GM21737 (cell line): ENCODE results near the gene FBN1.

Source experiments
- ATAC-seq: cut with Tn5 transposase; IDR thresholded peaks from one replicate; pipeline ENCODE4 v1.9.1; 2021; ENCODE audit warnings: mild to moderate bottlenecking, moderate library complexity; ENCODE audit not compliant: unreplicated experiment

FBN1 gene

DNA sequence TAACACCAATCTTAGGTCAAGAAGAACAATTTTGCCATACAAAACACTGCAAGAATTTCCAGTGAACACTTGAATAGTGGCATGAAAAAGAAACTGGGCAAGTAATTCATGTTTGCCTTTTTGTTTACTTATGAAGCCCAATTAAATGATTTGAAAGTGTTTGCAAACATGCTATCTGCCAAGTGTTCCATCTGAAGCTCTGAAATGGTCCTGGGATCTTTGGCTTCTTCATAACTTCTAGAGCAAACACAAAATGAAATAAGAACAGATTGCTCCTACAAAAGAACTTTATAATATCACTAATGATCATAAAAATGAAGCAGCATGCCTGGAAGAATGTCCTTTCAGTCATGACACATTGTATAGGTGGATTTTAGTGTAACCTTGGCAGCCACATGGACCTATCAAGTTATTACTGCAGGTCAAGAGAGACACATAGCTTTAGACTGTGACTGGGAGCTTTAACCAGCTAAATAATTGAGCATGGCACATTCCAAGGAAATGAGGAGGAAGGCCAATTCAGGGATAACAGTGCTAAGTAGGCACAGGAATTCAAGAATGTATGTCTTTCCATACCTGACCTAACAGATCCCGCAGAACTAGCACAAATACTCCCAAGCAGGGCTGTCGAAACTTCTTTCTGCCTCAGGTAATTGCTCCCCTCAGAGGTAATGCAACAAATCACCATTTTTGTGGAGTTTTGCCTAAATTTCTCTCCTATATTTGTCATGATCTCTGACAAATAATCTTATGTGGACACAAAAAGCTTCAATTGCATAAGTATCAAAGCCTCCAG lies 169.7 kb downstream of the FBN1 start:
- ATAC-seq = no peak

DNA sequence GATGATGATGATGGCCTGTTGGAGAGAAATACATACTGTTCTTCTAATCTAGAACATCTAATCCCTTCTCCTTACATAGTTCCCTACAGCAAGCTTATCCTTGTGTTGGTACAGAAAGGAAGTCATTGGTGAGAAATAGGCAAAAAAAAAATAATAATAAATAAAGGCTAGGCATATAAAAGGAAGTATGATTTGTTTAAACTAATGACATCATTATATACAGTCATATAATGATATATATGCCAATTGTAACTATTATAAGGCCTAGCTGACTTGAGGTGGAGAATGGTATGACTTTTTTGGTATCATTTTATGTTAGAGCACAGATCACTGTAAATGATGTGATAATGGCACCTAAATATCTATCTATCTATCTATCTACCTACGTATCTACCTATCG lies 171.8 kb downstream of the FBN1 start:
- no peak for ATAC-seq

DNA sequence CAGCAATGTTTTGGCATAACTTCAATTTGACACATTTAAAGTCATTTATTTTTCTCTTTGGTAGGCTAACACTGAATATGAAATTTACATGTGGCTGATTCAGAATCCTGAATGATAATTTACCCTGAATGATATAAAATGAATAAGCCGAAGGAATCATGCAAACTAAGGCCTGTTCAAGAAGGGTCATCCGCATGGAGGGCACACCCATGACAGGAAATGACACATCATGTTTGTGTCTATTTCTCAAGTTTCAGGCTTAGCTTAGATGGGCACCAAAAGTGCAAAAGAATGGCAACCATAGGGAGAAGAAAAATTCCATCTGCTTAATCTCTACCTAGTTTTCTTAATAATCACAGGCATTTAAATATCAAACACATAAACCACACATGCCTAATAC lies 172.8 kb downstream of the FBN1 start:
- ATAC-seq = no peak

DNA sequence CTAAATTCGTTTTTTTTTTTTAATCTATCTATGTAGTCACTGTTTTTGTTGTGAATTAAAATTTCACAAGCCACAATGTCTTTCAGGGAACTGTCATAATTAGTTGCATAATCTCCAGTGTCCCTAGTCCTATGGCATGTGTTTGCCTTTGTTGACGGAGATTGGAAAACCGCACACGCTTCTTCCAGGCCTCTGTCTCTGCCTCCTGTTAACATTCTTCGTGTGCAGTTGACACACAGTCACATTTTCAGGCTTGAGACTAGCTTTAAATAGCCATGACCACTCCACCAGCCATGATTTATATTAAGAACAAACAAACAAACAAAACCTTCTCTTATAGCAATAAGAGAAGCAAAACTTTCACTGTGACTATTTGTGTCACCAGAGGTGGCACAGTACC lies 174.4 kb downstream of the FBN1 start:
- ATAC-seq = no peak

DNA sequence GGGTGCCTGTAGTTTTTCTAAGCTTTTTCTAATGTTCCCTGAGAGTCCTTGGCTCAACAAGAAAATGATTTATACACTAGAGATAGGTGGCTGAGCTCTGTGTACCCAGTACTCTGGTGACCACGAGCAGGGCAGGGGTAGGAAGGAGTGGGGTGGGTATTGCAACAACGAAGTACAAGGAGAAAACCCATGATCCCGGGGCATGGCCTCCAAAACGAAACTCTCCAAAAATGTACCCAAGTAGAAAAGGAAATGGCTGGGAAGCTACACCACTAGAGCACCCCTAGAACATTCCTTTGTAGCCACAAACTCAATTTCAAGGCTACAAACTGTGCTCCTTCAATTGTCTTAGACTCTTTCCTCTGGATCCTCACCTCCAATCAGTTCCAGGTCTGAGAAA lies 175.4 kb downstream of the FBN1 start:
- no peak for ATAC-seq

DNA sequence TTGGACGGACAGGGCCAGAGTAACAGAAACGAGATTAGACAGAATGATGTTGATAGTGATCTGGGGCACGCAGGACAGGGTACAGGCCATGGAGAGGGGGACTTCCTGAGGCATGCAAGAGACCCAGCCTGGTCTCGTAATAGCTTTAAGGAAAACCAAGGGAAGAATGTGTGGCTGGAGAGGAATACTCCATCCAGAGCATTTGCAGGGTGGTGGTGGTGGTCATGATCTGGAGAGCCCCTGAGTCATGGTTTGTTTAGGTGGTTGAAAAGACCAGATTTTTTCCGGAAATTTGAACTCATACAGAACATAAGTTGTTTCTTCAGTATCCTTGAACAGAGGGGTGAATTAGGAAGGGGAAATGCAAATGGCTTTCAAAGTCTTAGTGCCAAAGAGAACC lies 175.8 kb downstream of the FBN1 start:
- ATAC-seq = no peak

DNA sequence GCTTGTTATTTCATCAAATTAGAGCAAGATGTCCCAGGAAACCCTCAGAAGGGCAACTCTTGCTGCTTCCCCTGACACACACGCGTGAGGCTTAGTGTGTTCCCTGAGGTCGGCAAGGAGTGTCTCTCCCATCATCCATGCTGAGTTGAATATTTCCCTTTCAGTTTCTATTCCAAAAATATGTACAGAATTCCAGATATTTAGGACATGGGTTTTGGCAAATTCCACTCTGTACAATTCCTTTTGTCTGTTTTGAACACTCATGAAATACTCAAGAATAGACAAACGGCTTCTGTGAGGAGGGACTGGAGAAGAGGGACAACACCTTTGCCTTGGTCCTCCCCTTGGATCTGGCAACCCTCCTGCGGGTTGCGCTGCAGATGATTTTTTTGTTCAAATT lies 176.2 kb downstream of the FBN1 start:
- ATAC-seq = no peak

DNA sequence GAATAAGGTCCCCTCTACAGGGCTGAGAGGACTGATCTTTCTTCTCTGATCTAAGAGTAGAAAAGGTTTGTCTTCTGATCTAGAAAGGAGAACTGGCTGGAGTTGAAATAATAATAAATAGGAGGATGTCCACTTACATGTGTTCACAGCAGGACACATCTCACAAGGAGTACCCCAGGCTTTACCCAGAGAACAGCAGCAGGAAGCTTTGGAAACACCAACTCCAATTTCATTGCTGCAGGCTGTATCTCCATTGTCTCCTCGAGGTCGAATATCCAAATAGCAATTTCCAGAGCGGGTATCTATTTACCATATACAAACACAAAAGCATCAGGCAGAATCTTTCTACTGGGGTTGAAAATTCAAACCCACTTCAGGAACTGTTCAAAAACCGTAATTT lies 177.7 kb downstream of the FBN1 start:
- ATAC-seq = no peak

DNA sequence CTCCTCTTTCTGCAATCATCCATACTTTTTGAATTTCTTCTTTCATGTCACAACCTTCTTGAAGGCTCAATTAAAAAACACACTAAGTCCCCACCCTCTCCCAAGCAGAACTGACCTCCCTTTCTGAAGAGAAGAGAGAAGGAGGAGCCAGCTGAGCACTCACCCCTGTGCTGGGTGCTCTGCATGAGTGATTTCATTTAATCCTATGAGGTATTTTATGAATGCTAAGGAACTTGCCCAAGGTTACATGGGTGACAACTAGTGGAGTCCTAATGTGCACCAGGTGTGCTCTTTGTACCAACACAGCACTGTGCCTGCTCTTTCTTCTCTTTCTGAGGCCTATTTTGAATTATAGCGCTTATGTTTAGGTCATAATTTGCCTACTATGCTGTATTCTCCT lies 178.7 kb downstream of the FBN1 start:
- no peak for ATAC-seq

DNA sequence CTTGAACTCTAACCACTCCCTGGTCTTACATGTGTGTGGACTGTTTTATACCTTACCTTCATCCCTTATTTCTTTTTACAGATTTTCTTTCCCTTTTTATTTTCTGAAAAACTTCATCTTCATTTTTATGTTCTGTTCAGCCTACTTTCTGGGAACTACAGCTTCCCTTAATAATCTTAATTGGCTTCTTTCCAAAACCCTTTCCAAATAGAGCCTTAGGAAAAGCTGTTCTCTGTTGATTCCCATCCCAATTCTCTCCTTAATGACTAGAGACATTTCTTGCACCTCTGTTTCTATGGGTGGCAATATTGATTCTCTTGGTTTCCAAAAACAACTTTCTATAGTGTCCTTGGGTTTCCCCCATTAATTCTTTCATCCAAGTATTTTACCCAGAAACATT lies 179.4 kb downstream of the FBN1 start:
- ATAC-seq = no peak

DNA sequence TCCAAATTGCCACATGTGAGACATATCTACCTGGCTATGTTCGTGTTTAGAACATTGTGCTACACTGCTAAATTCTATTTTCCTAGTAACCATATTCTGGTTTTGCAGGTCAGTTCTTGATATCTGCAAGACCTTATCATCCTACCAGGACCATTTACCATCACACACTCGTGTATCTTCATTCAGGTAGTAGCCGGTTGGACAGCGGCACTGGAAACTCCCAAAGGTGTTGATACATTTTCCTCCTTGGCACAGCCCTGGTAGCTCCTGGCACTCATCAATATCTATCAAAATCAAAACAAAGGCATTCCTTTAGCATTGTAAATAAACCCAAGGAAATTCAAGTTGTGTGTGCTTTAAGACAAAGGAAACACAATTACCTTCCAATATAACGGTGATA lies 180.1 kb downstream of the FBN1 start:
- ATAC-seq = no peak

DNA sequence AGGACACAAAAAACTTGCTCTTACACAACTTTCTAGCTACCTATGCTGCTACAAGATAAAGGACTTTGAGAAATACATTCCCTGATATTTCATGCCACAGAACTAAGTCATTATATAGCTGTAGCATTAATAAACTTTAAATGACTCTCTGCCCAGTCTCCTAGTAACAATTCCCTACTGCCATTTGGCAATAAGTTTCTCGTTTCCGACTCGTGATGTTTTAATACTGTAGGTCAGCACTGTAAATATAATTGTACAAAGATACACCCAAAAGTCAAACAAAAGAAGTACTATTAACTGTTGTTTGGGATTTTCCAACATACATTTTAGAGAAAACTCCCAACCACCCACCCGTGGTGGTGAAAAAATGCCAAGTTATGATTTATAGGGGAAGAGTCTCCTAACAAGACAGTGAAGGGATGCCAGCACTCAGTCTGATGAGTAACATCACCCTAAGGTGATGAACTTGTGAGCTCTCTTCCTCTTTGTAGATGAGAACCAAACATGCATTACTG lies 182.1 kb downstream of the FBN1 start:
- ATAC-seq = no peak

DNA sequence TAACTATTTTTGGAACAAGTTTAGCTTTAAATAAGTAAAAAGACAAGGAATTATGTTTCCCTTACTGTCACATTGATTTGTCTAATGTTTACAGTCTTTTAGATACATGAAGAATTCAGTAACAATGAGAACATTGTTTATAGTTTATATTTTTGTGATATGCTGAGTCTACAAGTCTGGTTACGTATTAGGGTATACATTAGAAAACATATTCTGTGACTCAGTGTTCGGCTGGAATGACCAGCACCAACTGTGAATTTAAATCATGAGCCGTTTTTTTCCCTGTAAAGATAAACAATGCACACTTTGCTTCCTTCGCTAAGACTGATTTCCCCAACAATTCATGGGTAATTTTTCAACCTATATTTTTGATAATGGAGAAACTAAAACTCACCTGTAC lies 182.8 kb downstream of the FBN1 start:
- ATAC-seq = no peak

DNA sequence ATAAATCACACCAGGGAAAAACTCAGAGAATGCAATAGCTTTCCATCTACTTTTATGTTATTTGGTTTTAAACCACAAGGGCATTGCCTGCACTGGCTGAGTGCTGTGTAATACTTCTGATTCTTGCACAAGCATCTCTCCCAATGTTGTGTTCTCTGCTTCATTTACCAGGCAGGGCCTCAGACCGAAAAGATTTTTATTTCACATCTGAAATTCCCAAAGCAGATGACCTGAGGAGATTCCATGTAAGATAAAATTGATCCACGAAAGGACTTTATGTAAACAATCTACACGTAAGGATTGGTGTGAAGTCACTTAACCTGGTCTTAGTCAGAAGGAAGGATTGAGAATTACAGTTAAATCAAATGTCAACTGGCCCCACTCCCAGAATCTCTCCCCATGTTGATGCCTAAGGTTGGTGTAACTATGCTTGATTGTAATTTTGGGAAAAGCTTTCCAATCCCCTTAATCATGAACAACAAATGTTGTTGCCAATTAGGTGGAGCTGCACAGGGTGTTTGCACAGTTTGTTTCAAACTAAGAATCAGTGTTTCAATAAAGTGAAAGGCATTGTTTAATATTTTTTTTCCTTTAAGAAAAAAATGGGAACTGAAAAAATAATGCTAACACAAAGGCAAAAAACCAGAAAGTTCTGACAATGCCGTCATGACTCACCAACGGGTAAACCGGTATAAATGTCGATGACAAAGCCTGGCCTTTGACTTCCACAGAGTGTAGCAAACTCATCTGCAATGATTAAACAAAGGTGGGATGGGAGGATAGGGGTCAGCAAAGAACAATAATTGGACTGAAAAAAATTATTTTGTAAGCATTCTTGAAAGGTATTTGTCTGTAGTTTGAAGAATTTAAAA lies 185.7 kb downstream of the FBN1 start:
- no peak for ATAC-seq

DNA sequence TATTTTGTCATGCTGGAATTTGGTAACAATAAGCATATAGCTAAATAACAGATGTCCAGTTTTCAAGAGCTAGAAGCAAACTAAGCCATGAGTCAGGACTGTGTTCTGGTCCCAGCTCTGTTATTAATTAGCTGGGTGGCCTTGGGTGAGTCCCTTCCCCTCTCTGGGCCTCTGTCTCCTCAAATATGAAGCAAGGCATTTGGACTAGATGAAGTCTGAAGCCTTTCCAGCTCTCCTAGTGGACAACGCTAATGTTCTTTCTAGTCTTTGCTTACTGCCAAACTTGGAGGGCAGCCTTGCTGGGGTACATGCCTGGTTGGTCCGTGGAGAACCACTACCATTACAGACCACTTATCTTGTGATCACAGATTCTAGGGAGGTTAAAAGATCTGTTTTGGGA lies 186.6 kb downstream of the FBN1 start:
- no peak for ATAC-seq

DNA sequence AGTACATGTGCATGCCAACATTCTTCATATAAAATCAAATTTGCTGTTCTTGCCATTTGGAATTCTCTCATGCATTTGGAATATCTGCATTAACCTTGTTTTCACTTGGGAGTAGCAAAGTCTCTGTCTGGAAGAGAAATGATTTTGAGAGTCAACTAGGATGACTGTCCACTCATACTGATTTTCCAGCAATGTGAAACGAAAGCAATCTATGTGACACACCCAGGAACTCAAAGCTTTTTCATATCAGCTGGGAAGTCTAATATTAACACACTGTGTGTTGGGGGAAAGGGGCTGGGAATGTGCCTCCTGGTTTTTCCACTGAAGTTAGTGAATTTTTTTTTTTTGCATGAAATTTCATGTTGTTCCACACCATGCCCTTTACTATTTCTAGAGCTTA lies 189.4 kb downstream of the FBN1 start:
- no peak for ATAC-seq

DNA sequence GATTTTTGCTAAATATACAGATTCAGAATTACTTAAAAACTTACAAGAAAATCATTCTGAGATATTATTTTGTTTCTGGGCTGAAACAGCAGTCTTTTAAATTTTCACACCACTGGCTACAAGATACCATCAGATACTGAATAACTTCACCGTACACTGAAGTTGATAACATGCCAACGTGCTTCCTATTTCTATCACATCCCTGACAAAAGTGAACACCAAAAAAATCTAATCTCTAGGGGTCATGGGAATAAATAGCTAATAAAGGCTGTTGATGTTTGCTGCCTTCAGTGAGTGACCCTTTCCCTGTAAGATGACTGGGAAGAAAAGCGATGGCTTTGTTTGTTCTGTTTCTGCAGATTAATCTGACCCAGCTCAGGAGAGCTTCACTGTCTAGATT lies 193.8 kb downstream of the FBN1 start:
- no peak for ATAC-seq

DNA sequence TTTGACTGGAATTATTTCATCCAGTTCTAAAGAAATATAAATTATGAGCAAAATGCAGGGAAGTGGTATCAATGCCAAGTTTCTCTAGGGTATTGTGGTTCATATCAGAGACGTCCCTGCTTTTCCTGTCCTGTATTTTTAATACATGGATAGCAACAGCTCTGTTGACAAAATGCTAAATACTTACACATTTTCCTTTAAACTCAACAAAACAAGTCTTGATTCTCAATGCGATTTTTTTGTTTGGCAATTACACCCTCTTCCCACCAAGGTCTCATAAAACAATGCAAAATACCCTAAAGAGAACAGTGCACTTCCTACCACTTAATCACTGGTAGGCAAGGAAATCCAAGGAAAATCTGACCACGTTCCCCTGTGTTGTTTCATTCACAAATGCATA lies 194.3 kb downstream of the FBN1 start:
- ATAC-seq = no peak

DNA sequence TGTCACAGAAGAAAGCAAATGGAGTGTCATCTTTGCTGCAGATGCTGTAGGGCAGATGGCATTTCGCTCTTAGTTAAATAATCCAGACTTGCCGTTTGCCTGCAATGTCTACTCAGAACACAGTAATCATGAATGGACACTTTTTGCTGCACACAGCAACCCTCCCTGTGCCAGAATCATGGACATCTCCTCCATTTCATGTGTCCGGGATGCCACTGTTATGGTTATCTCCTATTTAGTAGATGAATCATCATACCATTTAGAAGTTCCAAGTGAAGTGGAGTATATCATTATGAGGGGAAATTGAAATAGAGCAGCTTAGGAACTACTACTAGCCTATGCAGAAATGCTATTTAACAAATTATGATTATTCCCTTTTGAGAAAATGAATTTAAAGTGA lies 195.8 kb downstream of the FBN1 start:
- no peak for ATAC-seq

DNA sequence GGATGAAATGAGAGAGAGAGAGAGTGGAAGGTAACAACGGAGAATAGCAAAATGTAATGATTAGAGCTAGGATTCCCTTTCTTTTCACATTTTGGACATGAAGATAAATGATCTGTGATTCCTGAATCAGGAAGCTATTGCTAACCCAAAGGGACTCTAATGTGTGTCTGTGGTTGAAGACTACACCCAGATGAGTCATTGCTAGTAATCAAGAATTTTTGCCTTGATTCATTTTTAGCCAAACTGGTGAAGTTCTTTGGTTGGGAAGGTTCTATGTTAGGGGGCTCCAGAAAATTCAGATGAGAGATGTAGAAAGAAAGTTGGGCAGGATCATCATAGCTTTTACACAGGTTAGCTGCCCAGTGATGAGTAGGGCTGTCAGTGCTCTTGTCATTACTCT lies 197.9 kb downstream of the FBN1 start:
- no peak for ATAC-seq

DNA sequence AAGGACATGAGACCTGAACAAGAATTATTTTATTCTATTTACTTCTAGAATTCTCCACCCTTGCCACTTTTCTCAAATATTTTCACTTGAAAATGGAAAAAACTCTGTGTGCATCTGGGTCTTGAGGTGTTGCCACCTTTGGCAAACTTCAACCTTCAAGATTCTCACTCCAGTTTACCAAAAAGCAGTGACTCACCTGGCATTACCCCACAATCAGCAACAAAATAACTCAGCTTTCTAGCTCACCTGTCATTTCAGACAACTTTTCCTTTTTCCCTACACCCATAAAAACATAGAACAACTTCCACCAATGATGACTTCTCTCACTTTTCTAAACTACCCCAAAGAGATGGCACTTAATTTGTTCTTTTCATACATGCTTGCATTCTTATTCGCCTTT lies 198.5 kb downstream of the FBN1 start:
- ATAC-seq = no peak

DNA sequence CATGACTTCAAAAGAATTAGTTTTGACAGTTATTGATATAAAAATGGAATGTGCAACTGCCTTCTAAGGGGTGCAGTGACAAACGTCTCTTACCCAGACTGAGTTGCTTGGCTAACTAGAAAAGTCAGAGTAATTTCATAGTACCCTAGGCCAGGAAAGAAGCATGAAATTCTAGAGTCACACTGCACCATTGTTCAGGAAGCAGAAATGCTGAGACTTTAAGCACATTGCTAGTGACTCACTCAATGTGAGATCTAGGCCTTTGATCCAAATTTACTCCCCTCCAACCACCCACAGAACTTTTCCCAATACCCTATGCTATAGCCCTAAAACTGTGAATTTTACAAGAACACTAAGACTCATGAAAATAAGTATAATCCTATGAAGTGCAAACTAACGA lies 203.5 kb downstream of the FBN1 start:
- no peak for ATAC-seq
